Activated CD4-positive, alpha-beta T cell treated with anti-CD3 and anti-CD28 coated beads, Interleukin-2, amount 50 U/mL, for 16 hours (primary cell): Measurements from ENCODE around the gene PNPLA1.

ENCODE experiments used
- DNase-seq: peaks from one replicate; pipeline ENCODE4 v3.0.0-alpha.2; 2020

The PNPLA1 gene

DNA sequence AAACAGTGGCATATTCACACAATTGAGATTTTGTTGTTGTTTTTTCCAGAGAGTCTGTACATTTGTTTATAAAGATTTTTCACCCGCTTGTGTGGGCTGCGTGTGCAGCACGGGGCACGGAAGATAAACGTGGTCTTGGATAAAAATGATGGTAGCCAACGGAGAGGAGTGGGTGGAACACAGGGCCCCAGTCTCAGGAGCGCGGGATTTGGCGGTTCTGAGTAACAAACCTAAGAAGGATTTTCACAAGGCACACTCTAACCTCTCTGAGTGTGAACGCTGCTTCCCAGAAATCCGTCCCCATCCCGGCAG, 70.4 kb downstream of the PNPLA1 start:
- no peak for DNase-seq

DNA sequence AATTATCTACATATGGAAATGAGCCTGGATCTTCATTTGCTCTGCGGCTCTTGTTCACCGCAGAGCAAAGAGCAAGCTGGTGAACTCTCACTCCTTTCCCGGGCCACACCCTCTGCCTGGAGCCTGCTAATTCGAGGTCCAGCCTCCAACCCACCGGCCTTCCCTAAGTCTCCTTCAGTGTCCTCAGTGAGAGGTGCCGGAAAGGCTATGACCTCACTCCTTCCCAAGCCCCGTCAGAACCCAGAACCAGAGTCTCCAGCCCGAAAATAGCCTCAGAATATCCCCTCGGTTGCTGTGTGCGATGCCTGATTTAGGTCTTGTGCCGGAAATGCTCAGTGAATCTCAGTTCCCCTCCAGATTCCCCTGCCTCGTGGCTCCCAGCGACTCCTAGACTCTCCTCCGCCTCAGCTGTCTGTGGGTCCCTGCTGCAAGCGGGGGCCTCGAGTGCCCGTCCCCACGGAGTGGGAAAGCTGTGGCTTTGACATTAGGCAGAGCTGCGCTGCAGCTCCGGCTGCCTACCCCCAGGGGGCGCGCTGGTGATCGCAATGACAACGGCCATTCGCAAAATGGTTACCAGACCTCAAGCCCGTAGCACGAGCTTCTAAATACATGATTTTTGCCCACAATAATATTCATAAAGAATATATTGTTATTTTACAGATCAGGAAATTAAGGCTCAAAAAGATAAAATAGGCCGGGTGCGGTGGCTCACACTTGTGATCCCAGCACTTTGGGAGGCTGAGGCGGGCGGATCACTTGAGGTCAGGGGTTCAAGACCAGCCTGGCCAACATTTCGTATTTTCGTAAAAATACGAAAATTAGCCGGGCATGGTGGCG, 71.0 kb downstream of the PNPLA1 start:
- DNase-seq: peak; percentile 70

DNA sequence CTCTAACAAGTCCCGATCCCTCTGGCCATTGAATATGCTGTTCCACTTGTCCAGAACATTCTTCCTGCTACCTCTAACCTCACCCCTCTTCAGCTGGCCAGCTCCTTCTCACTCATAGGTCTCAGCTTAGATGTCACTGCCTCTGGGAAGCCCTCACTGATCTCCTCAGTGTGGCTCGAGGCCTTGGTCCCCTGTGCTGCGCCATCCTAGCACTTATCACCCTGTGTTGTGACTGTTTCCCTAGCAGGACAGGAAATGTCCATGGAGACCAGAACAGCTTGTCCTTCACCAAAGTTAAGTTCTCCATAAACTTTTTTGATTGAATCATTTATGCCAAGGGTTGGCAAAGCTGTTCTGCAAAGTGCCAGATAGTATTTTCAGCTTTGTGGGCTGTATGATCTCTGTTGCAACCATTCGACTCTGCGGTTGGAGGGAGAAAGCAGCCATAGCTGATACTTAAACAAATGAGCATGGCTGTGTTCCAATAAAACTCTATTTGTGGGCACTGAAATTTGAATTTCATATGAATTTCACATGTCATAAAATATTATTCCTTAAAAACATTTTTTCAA, 73.3 kb downstream of the PNPLA1 start:
- DNase-seq: no peak

DNA sequence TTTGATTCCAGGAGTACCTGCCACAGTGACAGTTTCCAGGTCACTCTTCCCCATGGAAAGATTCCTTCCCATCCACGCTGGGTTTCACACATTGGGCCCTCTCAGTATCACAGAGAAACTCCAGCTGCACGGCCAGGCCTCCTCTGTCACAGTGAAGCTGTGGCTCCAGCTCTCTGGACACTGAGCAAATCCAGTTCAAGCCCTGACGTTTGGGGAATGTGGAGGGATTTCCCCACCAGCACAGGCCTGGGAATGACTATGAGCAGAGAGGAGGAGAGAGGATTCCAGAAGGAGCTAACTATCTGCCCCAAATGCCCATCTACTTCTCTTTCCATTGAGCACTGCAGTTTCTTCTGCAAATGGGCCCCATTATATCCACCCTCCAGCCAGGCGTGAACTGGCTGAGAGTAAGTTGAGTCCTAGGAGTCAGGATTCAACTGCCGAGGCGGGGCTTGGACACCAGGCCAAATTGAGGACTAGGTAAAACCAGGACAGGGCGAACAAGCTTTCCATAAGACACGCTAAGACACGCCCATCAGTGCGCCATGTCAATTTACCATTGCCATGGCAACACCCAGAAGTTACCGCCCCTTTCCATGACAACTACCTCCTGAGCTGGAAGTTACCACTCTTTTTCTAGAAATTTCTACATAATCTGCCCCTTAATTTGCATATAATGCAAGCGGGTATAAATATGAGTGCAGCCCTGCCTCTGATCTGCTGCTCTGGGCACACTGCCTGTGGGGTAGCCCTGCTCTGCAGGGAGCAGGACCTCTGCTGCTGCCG, 76.0 kb downstream of the PNPLA1 start:
- DNase-seq: no peak

DNA sequence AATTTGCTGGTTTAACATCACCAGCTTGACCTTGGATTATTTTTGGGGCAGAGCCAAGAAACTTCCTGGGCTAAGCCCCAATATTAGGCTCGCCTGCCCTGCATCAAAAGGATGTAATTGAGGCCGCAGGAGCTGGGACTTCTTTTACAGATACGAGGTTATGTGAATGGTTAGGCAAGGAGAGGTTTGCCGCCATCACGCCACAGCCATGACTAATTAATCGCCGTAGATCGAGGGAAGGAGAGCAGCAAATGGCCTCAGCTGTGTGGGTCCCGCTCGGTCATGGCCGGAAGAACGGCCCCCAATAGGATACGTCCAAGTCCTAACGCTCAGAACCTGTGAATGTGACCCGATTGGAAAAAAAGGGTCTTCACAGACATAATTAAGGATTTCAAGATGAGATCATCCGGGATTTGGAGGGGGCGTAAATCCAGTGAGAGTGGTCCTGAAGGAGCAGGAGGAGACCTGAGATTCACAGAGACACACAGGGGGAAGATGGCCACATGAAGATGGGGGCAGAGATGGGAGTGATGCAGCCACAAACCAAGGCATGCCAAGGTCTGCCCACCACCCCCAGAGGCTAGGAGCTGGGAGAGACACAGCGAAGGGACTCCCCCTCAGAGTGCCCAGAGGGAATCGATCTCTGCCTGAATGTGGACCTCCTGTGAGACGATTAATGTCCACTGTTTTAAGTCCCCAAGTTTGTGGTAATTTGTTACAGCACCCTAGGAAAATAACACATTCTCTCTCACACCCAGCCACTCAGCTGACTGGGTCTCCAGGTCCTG, 76.8 kb downstream of the PNPLA1 start:
- DNase-seq: no peak

DNA sequence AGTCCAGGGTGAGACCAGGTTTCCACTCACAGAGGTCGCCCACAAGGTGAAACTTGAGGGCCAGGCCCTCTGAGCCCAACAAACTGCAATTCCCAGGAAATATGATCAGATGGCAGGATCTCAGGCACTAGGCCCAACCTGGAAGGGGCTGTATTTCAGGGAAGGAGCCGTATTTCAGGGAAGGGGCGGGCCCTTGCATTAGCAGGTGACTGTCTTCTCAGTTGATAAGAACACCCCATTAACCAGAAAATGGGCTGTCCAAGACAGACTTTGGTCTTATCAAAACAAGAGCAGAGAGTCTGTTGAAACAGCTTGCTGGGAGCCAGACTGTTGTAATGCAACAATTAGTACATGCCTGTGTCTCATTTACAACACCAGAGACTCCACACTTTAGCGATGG, 77.8 kb downstream of the PNPLA1 start:
- DNase-seq: no peak

DNA sequence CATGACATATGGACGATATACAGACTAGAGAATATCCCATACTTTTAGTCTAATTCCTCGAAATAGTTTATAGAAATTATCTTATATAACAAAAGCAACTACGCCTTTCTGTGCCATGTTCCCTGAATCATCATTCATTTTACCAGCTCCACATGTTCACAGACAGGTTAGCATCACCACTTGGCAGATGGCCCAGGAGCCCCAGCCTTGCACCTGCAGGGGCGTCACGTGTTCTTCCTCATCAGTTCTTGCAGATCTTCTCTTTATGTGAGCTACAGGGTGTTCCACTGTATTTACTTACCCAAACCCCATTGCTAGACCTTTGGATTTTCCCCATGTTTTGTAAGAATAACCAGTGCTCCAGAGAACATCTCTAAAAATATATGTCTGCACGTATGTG, 79.4 kb downstream of the PNPLA1 start:
- DNase-seq: no peak

DNA sequence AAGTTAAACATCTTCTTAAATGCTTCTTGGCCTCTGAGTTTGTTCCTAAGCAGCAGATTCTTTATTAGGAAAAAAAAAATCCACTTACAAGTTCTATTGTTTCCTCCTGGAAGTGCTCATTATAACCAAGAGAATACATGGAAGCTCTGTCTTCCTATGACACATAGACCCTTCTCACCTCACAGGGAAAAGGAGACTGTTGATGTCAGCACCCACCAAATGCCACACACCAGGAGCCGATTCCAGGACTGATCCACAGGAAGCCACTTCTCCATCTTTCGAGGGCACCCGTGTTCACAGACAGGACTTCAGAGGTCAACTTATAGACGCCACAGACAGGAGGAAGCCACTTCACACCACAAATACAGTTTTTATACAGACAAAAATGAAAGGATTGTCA, 80.2 kb downstream of the PNPLA1 start:
- no peak for DNase-seq

DNA sequence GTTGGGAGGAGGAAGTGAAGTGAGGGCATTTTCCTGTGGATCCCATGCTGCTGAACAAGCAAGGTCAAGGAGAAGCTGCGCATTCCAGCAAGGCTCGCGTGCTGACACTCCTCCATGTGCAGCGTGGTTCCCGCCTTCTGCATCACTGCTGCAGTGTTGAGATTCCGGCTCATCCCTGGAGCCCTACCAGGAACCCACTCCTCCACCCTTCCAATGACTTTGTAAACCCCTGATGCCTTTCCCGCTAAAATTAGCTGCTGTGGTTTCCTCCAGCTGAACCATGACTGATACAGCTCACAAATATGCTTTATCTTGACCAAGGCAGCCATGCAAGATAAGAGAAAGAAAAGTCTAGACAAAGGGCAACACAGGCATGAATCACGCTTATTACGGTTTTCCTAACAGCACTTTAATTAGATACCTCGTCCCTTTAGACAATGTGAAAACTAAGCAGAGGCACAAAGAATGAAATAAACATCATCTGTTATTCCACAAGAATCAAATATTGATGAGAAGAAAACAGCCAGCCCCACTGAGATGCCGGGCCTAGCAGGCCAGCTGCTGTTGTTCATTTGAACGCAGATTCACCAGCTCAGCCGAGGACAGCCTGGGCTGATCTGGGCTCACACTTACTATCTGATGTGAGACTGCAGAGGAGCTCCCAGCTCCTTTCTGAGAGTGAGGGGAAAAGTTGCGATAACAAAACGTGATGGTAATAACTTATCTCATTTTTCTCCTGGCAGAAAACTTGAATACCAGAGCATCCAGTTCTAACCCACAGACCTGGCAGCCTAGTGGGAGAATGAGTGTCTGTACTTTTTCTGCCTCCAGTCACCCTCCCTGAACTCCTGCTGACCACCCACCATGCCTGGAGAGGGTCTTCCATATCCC, 81.1 kb downstream of the PNPLA1 start:
- no peak for DNase-seq

DNA sequence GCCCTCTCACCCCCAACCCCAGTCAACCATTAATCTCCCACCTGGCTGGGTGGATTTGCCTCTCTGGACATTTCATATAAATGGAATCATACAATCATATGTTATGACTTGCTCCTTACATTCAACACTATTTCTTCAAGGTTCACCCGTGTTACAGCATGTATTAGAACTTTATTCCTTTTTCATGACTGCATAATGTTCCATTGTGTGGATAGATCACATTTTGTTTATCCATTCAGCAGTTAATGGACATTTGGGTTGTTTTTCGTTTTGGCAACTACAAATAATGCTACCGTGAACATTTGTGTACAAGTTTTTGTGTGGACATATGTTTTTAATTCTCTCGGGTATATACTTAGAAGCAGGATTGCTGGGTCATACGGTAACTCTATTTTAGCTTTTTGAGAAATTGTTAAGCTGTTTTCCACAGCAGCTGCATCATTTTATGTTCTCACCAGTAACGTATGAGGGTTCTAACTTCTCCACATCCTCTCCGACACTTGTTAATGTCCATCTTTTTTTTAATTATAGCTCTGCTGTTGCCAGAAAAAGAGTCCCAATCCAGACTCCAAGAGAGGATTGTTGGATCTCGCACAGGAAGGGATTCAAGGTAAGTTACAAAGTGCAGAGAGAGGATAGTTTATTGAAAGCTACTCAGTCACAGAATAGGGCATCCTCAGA, 82.8 kb downstream of the PNPLA1 start:
- DNase-seq: no peak

DNA sequence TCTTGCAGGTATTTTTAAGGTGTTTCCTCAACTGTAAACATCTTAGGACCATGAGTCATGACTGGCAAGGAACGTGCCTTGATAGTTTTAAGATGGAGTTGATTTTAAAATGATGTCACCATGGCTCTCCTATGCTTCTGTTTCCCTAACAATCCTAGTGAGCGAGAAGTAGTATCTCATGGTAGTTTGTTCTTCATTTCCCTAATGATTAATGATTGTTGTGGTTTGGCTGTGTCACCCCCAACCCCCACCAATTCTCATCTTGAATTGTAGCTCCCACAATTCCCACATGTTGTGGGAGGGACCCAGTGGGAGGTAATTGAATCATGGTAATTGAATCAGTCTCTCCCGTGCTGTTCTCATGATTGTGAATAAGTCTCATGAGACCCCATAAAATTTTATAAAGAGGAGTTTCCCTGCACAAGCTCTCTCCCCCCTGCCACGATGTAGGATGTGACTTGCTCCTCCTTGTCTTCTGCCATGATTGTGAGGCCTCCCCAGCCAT, 83.6 kb downstream of the PNPLA1 start:
- no peak for DNase-seq

DNA sequence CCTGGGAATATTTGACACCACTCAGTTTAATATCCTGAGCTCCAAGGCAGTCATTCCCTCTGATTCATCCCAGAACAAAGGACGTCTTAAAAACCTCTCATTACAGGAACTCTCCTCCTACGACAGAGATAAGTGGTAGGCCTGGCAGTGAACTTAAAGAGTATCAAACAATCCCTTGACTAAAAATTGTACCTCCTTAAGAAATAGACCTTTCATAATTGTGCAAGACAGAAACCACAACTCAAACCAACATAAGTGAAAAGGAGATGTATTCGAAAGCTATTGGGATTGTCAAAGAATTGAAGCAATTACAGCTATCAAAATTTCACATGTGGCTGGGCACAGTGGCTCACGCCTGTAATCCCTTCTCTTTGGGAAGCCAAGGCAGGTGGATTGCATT, 86.0 kb downstream of the PNPLA1 start:
- DNase-seq: peak; percentile 62

DNA sequence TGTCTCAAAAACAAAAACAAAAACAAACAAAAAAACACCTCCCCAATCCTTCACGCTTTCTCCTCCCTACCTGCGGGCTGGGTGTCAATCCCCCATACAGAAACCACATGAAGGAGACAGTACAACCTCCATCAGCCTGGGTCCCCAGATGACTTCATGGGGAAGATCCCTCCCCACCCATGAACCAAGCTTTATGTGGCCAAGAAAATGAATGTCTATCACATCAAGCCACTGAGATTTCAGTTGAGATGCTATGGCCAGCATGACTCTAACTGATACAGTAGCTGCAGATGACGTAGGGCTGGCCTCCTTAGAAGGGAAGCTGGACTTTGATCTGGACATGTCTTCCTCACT, 88.0 kb downstream of the PNPLA1 start:
- peak; percentile 7 for DNase-seq
